Thoracic aorta (tissue), 2 donors: ENCODE measurements around the gene YPEL4. TPM values are rescaled to one million over a fixed set of nuclear protein-coding genes. Genes with fewer than 3 reads are reported as not detected.
A peak's percentile ranks its signal among the peaks of the same experiment; 100 is the strongest.
"Not testable (repeated sequence)": the region's sequence is repeated elsewhere in the genome, so short reads cannot be mapped to it uniquely, and the experiment has no call there.

Experiments
- ATAC-seq: fragments of 150-250 bp; one replicate; pipeline ENCODE4 v1.8.0; 2017; ENCODE audit warnings: low read depth; ENCODE audit not compliant: insufficient number of reproducible peaks, low FRiP score
- DNase-seq: peaks from one replicate; pipeline ENCODE4 v3.0.0-alpha.2; 2020; ENCODE audit warnings: low spot score
- H3K27ac ChIP-seq, 2 donors: fragments of 200-600 bp; sonication (generic); 1 replicate in 1 of 2; 2 replicates in 1 of 2; pipeline ENCODE4 v1.5.1; 2016; ENCODE audit warnings: mild to moderate bottlenecking in 2 of 2, moderate library complexity in 2 of 2
- H3K27me3 ChIP-seq: fragments of 200-600 bp; sonication (generic); replicated peaks from 2 replicates; pipeline ENCODE4 v1.6.0; 2016; ENCODE audit warnings: mild to moderate bottlenecking; ENCODE audit not compliant: insufficient read depth
- H3K36me3 ChIP-seq: fragments of 200-600 bp; sonication (generic); one replicate; pipeline ENCODE4 v1.5.1; 2016
- H3K4me1 ChIP-seq, 2 donors: fragments of 200-600 bp; sonication (generic); 1 replicate in 1 of 2; 2 replicates in 1 of 2; pipeline versions ENCODE4 v1.5.1 to v1.6.0; 2016; ENCODE audit warnings: low read depth in 2 of 2, mild to moderate bottlenecking in 1 of 2; ENCODE audit not compliant: control insufficient read depth in 1 of 2
- H3K4me3 ChIP-seq: fragments of 200-600 bp; sonication (generic); 2 replicates; pipeline ENCODE4 v1.5.1; 2016; ENCODE audit warnings: mild to moderate bottlenecking
- H3K9me3 ChIP-seq: fragments of 200-600 bp; sonication (generic); 2 replicates; pipeline ENCODE4 v1.5.1; 2016
- total RNA-seq, 2 donors: library from RNA; depleted of rRNA; stranded (reverse); fragments of >200 nt; gene quantifications; one replicate each; pipeline versions ENCODE4 v1.1.0 to v1.2.3, GENCODE V29; 2016
- TF ChIP-seq, protein P1 (sequence below): fragments of 200-600 bp; sonication (generic); IDR thresholded peaks from one replicate; pipeline ENCODE4 v1.5.1; 2019; ENCODE audit warnings: antibody characterized with exemption

Gene YPEL4, protein sequence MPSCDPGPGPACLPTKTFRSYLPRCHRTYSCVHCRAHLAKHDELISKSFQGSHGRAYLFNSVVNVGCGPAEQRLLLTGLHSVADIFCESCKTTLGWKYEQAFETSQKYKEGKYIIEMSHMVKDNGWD
- total RNA-seq: 1 to 10 TPM; 1.1 to 1.2 TPM

DNA sequence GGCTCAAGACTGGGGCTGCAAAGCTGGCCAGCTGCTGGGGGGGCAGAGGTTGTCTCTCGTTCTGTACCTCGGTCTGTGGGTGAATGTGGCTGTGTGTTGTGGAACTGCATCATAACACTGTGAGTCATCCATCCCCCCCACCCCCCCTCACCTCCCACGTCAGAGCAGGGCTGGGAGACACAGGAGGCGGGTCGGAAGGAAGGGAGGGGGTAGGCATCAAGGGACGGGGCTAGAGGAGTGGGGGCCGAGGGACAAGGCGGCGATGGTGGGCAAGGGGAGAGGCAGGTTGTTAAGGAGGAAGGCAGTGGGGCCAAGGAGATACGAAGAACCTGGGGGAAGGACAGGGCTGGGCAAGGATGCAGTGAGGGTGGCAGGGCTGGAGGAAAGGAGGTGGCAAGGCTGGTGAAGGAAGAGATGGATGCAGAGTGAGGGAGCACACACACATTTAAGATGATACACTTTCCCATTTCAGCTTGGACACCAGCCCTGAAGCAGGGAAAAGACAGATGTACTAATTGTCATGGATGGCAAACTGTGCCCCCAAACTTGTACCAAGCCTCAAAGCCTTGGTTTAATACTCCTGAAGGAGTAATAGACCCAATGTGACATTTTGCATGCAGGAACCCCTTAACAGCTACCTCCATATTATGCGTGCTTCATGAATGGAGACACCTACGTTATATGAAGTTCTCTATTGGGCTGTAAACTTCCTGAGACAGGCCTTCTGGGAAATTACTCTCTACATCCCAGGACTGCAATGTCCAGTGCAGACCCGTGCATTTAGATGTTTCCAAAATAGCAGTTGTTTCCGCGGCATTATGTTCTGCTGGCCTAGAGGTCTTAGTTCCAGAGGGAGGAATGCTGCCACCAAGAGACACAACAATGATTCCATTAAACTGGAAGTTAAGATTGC lies at the start of gene YPEL4:
YPEL4 (minus strand) TSS at position 87 of the 913 bp plus-strand sequence. CDS start 2,805 bp downstream, outside the sequence.
- H3K27me3 ChIP-seq: no peaks in the 10 kb centered on the region
- peak within 1 kb of the TSS; percentile 58 for H3K4me3 ChIP-seq
- H3K9me3 ChIP-seq: no peaks in the 10 kb centered on the region
- DNase-seq: no peak
- H3K36me3 ChIP-seq: no peaks in the 10 kb centered on the region
- no peak for ATAC-seq
- no peak within 1 kb of the TSS for H3K27ac ChIP-seq
- TF ChIP-seq, protein P1, sequence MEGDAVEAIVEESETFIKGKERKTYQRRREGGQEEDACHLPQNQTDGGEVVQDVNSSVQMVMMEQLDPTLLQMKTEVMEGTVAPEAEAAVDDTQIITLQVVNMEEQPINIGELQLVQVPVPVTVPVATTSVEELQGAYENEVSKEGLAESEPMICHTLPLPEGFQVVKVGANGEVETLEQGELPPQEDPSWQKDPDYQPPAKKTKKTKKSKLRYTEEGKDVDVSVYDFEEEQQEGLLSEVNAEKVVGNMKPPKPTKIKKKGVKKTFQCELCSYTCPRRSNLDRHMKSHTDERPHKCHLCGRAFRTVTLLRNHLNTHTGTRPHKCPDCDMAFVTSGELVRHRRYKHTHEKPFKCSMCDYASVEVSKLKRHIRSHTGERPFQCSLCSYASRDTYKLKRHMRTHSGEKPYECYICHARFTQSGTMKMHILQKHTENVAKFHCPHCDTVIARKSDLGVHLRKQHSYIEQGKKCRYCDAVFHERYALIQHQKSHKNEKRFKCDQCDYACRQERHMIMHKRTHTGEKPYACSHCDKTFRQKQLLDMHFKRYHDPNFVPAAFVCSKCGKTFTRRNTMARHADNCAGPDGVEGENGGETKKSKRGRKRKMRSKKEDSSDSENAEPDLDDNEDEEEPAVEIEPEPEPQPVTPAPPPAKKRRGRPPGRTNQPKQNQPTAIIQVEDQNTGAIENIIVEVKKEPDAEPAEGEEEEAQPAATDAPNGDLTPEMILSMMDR: no peak
- H3K4me1 ChIP-seq: peaks cover 12 to 50% of the 10 kb centered on the region in 2 donors

DNA sequence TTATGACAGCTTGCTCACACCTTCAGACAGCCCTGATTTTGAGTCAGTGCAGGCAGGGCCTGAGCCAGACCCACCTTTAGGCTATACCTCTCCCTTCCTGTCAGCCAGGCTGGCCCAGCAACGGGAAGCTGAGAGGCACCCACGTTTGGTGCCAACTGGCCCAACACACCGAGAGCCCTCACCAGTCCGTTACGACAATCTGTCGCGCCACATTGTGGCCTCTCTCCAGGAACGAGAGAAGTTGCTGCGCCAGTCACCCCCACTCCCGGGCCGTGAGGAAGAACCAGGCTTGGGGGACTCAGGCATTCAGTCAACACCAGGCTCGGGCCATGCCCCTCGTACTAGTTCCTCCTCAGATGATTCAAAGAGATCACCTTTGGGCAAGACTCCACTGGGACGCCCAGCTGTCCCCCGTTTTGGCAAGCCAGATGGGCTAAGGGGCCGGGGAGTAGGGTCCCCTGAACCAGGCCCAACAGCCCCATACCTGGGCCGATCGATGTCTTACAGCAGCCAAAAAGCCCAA lies 49.2 kb upstream of the YPEL4 start:
- no peaks in the 10 kb centered on the region for H3K27me3 ChIP-seq
- H3K36me3 ChIP-seq: peaks cover 71% of the 10 kb centered on the region
- TF ChIP-seq, protein P1: no peak
- H3K9me3 ChIP-seq: no peaks in the 10 kb centered on the region
- no peak for DNase-seq
- ATAC-seq: no peak
- H3K4me1 ChIP-seq: peaks cover 9 to 10% of the 10 kb centered on the region in 2 donors
- no peak overlapping the region for H3K4me3 ChIP-seq
- H3K27ac ChIP-seq: no peak overlapping the region

DNA sequence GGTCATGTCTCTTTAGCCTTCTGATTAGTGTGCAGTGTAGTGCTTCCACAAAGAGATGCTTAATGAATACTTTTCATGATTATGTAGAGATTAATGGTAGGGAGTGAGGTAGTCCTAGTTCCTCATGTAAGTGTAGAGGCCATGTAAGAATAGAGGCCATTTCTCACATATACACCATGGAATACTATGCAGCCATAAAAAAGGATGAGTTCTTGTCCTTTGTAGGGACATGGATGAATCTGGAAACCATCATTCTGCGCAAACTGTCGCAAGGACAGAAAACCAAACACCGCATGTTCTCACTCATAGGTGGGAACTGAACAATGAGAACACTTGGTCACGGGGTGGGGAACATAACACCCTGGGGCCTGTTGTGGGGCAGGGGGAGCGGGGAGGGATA lies 40.8 kb upstream of the YPEL4 start:
- not testable (repeated sequence) for H3K27ac ChIP-seq, H3K4me1 ChIP-seq, H3K9me3 ChIP-seq, H3K4me3 ChIP-seq, DNase-seq, ATAC-seq, H3K27me3 ChIP-seq
- peaks cover 70% of the 10 kb centered on the region for H3K36me3 ChIP-seq

DNA sequence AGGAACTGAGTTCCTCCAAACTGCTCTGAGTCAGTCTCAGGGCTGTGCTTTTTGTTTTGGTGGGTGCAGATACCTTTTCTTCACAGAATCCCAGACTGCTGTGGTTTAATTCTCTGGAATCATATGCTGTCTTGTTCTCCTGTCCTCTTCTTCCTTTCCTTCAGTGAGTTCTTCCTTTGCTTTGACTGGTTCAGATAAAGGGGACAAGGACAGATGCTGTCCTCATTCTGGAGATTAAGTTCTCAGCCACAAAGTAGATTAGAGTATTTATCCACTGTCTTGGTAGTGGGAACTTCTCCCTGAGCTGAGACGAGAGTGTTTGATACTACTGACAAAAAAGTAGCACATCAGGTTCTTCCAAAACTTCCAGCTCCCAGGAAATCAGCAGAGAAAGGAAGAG lies 31.5 kb upstream of the YPEL4 start:
- no peak for ATAC-seq
- no peak for DNase-seq
- H3K27ac ChIP-seq: no peak overlapping the region
- H3K36me3 ChIP-seq: peaks cover 8% of the 10 kb centered on the region
- H3K4me1 ChIP-seq: peaks cover 4 to 15% of the 10 kb centered on the region in 2 donors
- TF ChIP-seq, protein P1: no peak
- H3K9me3 ChIP-seq: no peaks in the 10 kb centered on the region
- H3K27me3 ChIP-seq: no peaks in the 10 kb centered on the region
- H3K4me3 ChIP-seq: no peak overlapping the region

DNA sequence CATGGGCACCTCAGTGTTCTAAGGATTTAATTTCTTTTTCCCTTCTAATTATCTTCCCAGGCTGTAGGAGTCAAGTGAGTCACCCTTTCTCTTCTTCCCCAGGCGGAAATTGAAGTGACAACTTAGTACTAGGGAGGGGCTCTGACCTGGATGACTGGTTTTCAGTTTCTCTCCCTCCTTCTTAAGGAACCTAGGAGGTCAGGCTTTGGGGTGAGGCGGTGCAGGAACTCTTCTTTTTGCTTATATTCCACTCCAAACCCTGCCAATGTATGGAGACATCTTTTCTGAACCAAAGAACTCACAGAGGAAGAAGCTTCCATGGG lies 30.8 kb upstream of the YPEL4 start:
- ATAC-seq: no peak
- Histone ChIP-seq H3K36me3 (peaks cover 4% of the 10 kb centered on the region), H3K4me1 (peaks cover 4 to 18% of the 10 kb centered on the region in 2 donors), H3K9me3 (no peaks in the 10 kb centered on the region), H3K27me3 (no peaks in the 10 kb centered on the region), H3K4me3 (no peak overlapping the region), H3K27ac (no peak overlapping the region)
- TF ChIP-seq, protein P1: no peak
- DNase-seq: no peak
